H7 (cell line): Measurements from ENCODE around the gene ZC3H18. TPM values are rescaled to one million over a fixed set of nuclear protein-coding genes. Genes with fewer than 3 reads are reported as not detected.

Source experiments
- DNase-seq: peaks from one replicate; pipeline ENCODE4 v3.0.0; 2012
- H3K27me3 ChIP-seq: 2 replicates; pipeline ENCODE4 v1.6.0; 2011; ENCODE audit warnings: mild to moderate bottlenecking, low read length; ENCODE audit not compliant: control insufficient read depth, insufficient read depth
- H3K36me3 ChIP-seq: replicated peaks from 2 replicates; pipeline ENCODE4 v1.5.1; 2011; ENCODE audit warnings: low read length; ENCODE audit not compliant: control insufficient read depth, insufficient read depth
- H3K4me3 ChIP-seq: 2 replicates; pipeline ENCODE4 v1.5.1; 2011; ENCODE audit warnings: low read depth, mild to moderate bottlenecking, control low read depth, low read length, moderate library complexity; ENCODE audit not compliant: insufficient read depth
- total RNA-seq: library from RNA; depleted of rRNA; stranded (reverse); fragments of >200 nt; shearing (Covaris generic); gene quantifications from 2 replicates; pipeline ENCODE4 v1.2.3, GENCODE V29; 2014; rRNA removed

The ZC3H18 gene
- total RNA-seq, 1 experiment from 2014 or later: 19.5 TPM

DNA sequence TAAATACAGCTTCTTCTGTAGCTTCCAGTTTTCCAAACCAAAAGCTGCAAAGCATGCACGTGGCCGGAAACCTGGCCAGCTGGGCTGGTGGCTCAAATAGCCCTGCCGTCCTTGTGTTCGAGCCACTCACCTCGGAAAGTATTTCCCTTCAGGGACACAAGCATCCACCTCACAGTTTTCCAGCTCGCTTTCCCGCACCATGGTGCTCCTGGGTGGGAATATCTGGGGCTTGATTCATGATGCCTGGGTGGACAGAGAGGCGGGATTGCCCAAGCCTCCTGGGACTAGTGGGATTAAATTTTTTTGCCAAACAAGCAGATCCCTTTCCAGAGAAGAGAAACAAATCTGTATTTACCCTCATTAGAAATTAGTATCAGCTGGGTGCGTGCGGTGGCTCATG, 99.8 kb downstream of the ZC3H18 start:
- no peak overlapping the region for H3K4me3 ChIP-seq
- DNase-seq: no peak
- H3K27me3 ChIP-seq: no peaks in the 10 kb centered on the region
- peaks cover 1% of the 10 kb centered on the region; the same call in 1 of the 2 replicates for H3K36me3 ChIP-seq

DNA sequence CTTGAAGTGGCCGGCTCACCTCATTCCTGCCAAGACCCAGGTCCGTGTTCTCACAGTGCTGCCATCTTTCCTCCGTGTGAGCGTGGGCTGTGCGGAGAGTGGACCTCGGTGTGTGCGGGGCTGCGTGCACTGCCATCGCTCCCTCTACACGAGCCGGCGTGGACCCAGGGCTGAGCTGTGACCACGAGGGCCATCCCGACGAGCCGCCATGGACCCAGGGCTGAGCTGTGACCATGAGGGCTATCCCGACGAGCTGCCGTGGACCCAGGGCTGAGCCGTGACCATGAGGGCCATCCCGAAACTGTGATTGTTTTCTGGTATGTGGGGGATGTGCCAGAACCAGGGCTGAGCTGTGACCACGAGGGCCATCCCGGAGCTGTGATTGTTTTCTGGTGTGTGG, 101.6 kb downstream of the ZC3H18 start:
- Histone ChIP-seq H3K36me3 (peaks cover 1% of the 10 kb centered on the region; the same call in 1 of the 2 replicates), H3K27me3 (no peaks in the 10 kb centered on the region), H3K4me3 (no peak overlapping the region)
- DNase-seq: no peak

GRCh38 chr16:88672776-88673175, 102.6 kb downstream of the ZC3H18 start:
- DNase-seq: peak; percentile 95
- Histone ChIP-seq H3K4me3 (no peak overlapping the region), H3K27me3 (no peaks in the 10 kb centered on the region), H3K36me3 (peaks cover 1% of the 10 kb centered on the region; the same call in 1 of the 2 replicates)

GRCh38 chr16:88673716-88674379, 103.6 kb downstream of the ZC3H18 start:
- Histone ChIP-seq H3K27me3 (no peaks in the 10 kb centered on the region), H3K36me3 (peaks cover 1% of the 10 kb centered on the region; the same call in 1 of the 2 replicates)
- DNase-seq: no peak

DNA sequence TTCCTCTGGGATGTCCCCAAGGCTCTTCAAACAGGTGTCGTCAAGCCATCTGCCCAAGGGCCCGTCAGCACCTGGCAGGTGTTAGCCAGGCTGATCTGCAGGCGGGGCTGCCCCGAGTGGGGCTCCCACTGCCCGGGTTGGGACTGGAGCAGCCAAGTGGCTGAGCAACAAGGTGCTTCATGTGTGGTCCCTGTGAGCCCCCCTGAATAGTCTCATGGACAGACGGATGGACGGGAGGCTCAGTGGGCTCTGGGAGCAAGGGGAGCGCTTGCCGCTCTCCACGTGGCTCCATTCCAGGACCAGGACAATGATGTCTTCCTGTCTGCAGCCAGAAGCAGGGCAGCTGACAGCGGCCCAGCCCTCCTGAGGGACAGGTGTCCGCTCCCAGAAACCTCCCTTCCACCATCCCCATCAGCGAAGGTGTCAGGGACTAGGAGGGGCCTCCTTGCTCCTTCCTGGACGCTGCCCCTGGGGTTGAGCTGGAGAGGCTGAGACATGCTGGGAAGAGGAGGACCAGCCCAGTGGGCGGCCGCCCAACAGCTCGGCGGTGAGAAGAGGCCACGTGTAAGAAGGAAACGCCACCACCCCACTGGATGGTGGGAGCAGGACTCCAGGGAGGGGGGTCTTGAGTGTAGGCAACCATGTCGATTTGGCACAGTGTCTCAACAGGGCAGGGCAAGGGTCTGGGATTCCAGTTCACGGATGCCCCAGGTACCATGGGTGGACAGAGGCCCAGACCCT, 106.5 kb downstream of the ZC3H18 start:
- Histone ChIP-seq H3K27me3 (no peaks in the 10 kb centered on the region), H3K4me3 (no peak overlapping the region), H3K36me3 (peaks cover 1% of the 10 kb centered on the region; the same call in 1 of the 2 replicates)
- DNase-seq: no peak

More at GRCh38 chr16:88673716-88674379, 103.6 kb downstream of the ZC3H18 start:
- no peak overlapping the region for H3K4me3 ChIP-seq

GRCh38 chr16:88677721-88678120, 107.5 kb downstream of the ZC3H18 start:
- no peak for DNase-seq
- Histone ChIP-seq H3K36me3 (peaks cover 1% of the 10 kb centered on the region; the same call in 1 of the 2 replicates), H3K4me3 (no peak overlapping the region), H3K27me3 (no peaks in the 10 kb centered on the region)

GRCh38 chr16:88678224-88678979, 108.2 kb downstream of the ZC3H18 start:
- DNase-seq: peak; percentile 87
- H3K4me3 ChIP-seq: no peak overlapping the region
- H3K36me3 ChIP-seq: peaks cover 1% of the 10 kb centered on the region; the same call in 1 of the 2 replicates
- H3K27me3 ChIP-seq: no peaks in the 10 kb centered on the region

DNA sequence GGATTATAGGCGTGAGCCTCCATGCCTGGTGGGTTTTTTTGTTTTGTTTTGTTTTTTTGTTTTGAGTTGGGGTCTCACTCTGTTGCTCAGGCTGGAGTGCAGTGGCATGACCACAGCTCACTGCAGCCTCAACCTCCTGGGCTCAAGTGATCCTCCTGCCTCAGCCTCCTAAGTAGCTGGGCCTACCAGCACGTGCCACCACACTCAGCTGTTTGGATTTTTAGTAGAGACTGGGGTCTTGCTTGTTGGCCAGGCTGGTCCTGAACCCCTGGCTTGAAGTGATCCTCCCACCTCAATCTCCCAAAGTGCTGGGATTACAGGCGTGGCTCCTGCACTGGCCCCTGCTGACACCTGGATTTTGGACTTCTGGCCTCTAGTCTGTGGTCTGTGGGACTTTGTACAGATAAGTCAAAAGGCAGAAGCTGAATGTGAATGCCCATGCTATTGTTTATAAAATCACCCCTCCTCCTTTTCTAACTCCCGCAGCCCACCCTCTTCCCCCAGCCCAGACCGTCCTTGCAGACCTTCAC, 110.4 kb downstream of the ZC3H18 start:
- Histone ChIP-seq H3K36me3 (no peaks in the 10 kb centered on the region), H3K4me3 (no peak overlapping the region), H3K27me3 (peaks cover 8% of the 10 kb centered on the region; the same call in 1 of the 2 replicates)
- no peak for DNase-seq

- H3K36me3 ChIP-seq: no peaks in the 10 kb centered on the region
- H3K4me3 ChIP-seq: no peak overlapping the region
- H3K27me3 ChIP-seq: peaks cover 13% of the 10 kb centered on the region; the same call in 1 of the 2 replicates
- DNase-seq: peak; percentile 95
Observed at GRCh38 chr16:88681084-88681680, 111.0 kb downstream of the ZC3H18 start.

Other genes starting within 250 kb of the ZC3H18 start
- 0.28 and 0.44 TPM in 2 replicates for gene ZNF469, start 187.4 kb upstream of the ZC3H18 start, total RNA-seq
- 1.1 and 1.7 TPM in 2 replicates for gene ZFPM1, start 117.1 kb upstream of the ZC3H18 start, total RNA-seq
- gene IL17C, start 68.2 kb downstream of the ZC3H18 start, total RNA-seq: 0.14 and 0.30 TPM in 2 replicates
- gene CYBA, start 80.7 kb downstream of the ZC3H18 start, total RNA-seq: 199 and 215 TPM in 2 replicates
- 98.8 and 100 TPM in 2 replicates for gene MVD, start 92.7 kb downstream of the ZC3H18 start, total RNA-seq
- 2.0 and 2.9 TPM in 2 replicates for gene SNAI3, start 116.1 kb downstream of the ZC3H18 start, total RNA-seq
- 44.6 and 45.3 TPM in 2 replicates for gene RNF166, start 136.0 kb downstream of the ZC3H18 start, total RNA-seq
- gene CTU2, start 136.1 kb downstream of the ZC3H18 start, total RNA-seq: 33.1 and 38.4 TPM in 2 replicates
- gene PIEZO1, start 214.8 kb downstream of the ZC3H18 start, total RNA-seq: 60.0 and 86.8 TPM in 2 replicates
- 120 and 176 TPM in 2 replicates for gene CDT1, start 233.4 kb downstream of the ZC3H18 start, total RNA-seq
- gene APRT, start 241.5 kb downstream of the ZC3H18 start, total RNA-seq: 526 and 633 TPM in 2 replicates